Osteoblast (primary cell): ENCODE measurements around the gene ADRA2C. TPM values are rescaled to one million over a fixed set of nuclear protein-coding genes. Genes with fewer than 3 reads are reported as not detected.

ENCODE experiments used
- DNase-seq: peaks from one replicate; pipeline ENCODE4 v3.0.0; 2011; ENCODE audit warnings: low spot score, mixed read lengths; ENCODE audit not compliant: insufficient read length; ENCODE audit errors: missing footprints
- H2AFZ ChIP-seq: 2 replicates; pipeline ENCODE4 v1.6.0; 2011; ENCODE audit warnings: mild to moderate bottlenecking, low read length
- H3K27ac ChIP-seq: 2 replicates; pipeline ENCODE4 v1.5.1; 2011; ENCODE audit warnings: mild to moderate bottlenecking, low read depth, low read length, moderate library complexity
- H3K27me3 ChIP-seq: 2 replicates; pipeline ENCODE4 v1.6.0; 2012; ENCODE audit warnings: mild to moderate bottlenecking, control low read depth, inconsistent platforms, low read length, moderate library complexity; ENCODE audit not compliant: insufficient read depth
- H3K36me3 ChIP-seq: 2 replicates; pipeline ENCODE4 v1.5.1; 2011; ENCODE audit warnings: mild to moderate bottlenecking, low read length, control low read depth, moderate library complexity; ENCODE audit not compliant: insufficient read depth
- H3K4me1 ChIP-seq: 2 replicates; pipeline ENCODE4 v1.5.1; 2011; ENCODE audit warnings: mild to moderate bottlenecking, low read length, control low read depth, moderate library complexity; ENCODE audit not compliant: insufficient read depth
- H3K4me2 ChIP-seq: 2 replicates; pipeline ENCODE4 v1.6.0; 2011; ENCODE audit warnings: mild to moderate bottlenecking, low read length; ENCODE audit not compliant: insufficient read depth
- H3K4me3 ChIP-seq: fragments of 200-600 bp; sonication (generic); 3 replicates; pipeline ENCODE4 v1.5.1; 2012; ENCODE audit warnings: mild to moderate bottlenecking, low read length, inconsistent platforms; ENCODE audit not compliant: insufficient read depth
- H3K79me2 ChIP-seq: 2 replicates; pipeline ENCODE4 v1.6.0; 2012; ENCODE audit warnings: mild to moderate bottlenecking, low read length, control low read depth, inconsistent platforms; ENCODE audit not compliant: insufficient read depth
- H3K9me3 ChIP-seq: 2 replicates; pipeline ENCODE4 v1.5.1; 2011; ENCODE audit warnings: low read depth, low read length, control low read depth
- H4K20me1 ChIP-seq: 2 replicates; pipeline ENCODE4 v1.6.0; 2012; ENCODE audit warnings: mild to moderate bottlenecking, low read length, control low read depth; ENCODE audit not compliant: insufficient read depth
- CTCF ChIP-seq: IDR thresholded peaks from 2 replicates; pipeline ENCODE4 v1.5.1; 2011; ENCODE audit warnings: mild to moderate bottlenecking, low read depth, low read length, moderate library complexity; ENCODE audit errors: extremely low read depth
- total RNA-seq: library from RNA; depleted of rRNA; stranded (reverse); fragments of >200 nt; gene quantifications from 2 replicates; pipeline ENCODE4 v1.2.3, GENCODE V29; 2012

The ADRA2C gene
- total RNA-seq, 1 donor: 1.1 TPM

GRCh38 chr4:3772632-3773031 is 6.4 kb downstream of the ADRA2C start:
- Histone ChIP-seq H3K27me3 (peaks cover 45% of the 10 kb centered on the region), H3K36me3 (no peaks in the 10 kb centered on the region), H3K79me2 (no peaks in the 10 kb centered on the region), H3K4me3 (no peak overlapping the region), H3K27ac (no peak overlapping the region), H3K9me3 (no peaks in the 10 kb centered on the region), H3K4me1 (no peaks in the 10 kb centered on the region), H3K4me2 (no peak overlapping the region), H4K20me1 (no peaks in the 10 kb centered on the region), H2AFZ (no peak overlapping the region)
- DNase-seq: no peak
- TF ChIP-seq CTCF: no peak

DNA sequence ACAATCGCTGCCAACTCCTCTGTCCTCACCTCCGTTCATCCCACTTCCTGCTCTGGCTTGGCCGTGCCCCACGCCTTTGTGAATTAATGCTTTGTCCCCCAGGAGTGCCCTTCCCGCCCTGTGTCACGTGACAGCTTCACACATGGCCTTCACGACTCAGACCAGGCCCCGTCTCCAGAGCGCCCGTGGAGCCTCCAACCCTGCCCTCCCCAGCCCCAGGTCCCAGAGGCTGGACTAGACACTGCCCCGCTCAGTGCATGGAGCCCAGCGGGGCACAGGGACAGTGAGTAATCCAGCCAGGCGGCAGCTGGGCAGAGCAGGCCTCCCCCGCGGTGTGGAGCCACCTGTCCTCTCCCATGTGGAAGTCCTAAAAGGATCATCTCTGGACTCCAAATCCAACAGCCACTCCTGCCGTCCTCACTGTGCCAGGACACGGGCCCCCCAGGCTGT is 7.4 kb downstream of the ADRA2C start:
- H3K4me3 ChIP-seq: no peak overlapping the region
- H4K20me1 ChIP-seq: no peaks in the 10 kb centered on the region
- H3K9me3 ChIP-seq: no peaks in the 10 kb centered on the region
- H3K4me2 ChIP-seq: no peak overlapping the region
- no peak overlapping the region for H3K27ac ChIP-seq
- H2AFZ ChIP-seq: no peak overlapping the region
- H3K27me3 ChIP-seq: peaks cover 36% of the 10 kb centered on the region
- H3K79me2 ChIP-seq: no peaks in the 10 kb centered on the region
- TF ChIP-seq CTCF: no peak
- no peak for DNase-seq
- no peaks in the 10 kb centered on the region for H3K36me3 ChIP-seq
- H3K4me1 ChIP-seq: no peaks in the 10 kb centered on the region

DNA sequence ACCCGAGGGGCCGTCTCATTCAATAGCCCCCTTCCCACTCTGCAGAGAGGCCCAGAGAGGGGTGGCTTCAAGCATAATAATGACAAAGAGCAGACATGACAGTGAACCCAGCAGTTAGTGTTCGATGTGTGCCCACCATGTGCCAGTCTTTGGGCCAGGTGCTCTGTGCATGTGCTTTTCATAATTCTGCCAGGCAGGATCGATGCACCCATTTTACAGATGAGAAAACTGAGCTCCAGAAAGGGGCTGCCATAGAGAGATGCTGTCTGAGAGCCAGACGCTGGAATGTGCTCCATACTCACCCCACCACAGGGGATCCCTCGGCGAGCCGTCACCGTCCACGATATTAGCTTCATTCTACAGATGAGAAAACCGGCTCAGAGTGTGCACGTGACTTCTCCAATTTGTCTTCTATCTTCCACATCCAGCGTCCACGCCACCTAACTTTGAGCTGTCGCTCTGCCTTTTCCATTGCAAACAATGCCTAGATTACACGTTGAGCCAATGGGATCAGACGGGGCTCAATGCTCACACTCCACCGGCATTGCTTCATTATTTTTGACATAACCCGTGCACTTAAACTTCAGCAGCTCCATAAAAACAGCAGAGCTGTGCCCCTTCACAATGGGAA is 8.2 kb downstream of the ADRA2C start:
- Histone ChIP-seq H2AFZ (no peak overlapping the region), H3K27ac (no peak overlapping the region), H4K20me1 (no peaks in the 10 kb centered on the region), H3K4me1 (no peaks in the 10 kb centered on the region), H3K9me3 (no peaks in the 10 kb centered on the region), H3K4me2 (no peak overlapping the region), H3K4me3 (no peak overlapping the region), H3K27me3 (peaks cover 35% of the 10 kb centered on the region), H3K36me3 (no peaks in the 10 kb centered on the region), H3K79me2 (no peaks in the 10 kb centered on the region)
- no peak for DNase-seq
- no peak for TF ChIP-seq CTCF

DNA sequence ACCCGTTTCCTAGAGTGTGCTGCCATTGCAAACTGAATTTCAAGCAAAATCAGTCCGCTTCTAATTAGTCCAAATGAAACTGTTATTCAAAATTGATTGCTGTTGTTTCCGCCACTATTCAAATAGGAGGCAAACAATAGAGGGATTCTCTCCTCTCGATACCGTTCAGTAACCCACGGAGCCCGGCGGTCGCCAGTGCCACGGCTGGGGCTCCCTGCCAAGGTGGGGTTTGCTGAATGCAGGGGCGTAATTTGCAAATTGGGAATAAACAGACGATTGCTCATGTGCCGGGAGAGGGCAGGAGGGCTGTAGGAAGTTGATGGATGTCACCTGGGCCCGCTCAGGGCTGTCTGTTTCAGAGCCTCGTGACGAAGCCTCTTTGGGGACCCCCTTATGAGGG is 8.8 kb downstream of the ADRA2C start:
- Histone ChIP-seq H4K20me1 (no peaks in the 10 kb centered on the region), H3K79me2 (no peaks in the 10 kb centered on the region), H3K27me3 (peaks cover 34% of the 10 kb centered on the region), H3K36me3 (no peaks in the 10 kb centered on the region), H3K4me3 (no peak overlapping the region), H3K4me1 (no peaks in the 10 kb centered on the region), H2AFZ (no peak overlapping the region), H3K9me3 (no peaks in the 10 kb centered on the region), H3K27ac (no peak overlapping the region), H3K4me2 (no peak overlapping the region)
- DNase-seq: no peak
- TF ChIP-seq CTCF: no peak
